ENCODE measurements around the gene LCORL. TPM values are rescaled to one million over a fixed set of nuclear protein-coding genes. Genes with fewer than 3 reads are reported as not detected.

The LCORL gene
- total RNA-seq, 2 experiments from 2014 or later, result 31.4 to 37.4 TPM

DNA sequence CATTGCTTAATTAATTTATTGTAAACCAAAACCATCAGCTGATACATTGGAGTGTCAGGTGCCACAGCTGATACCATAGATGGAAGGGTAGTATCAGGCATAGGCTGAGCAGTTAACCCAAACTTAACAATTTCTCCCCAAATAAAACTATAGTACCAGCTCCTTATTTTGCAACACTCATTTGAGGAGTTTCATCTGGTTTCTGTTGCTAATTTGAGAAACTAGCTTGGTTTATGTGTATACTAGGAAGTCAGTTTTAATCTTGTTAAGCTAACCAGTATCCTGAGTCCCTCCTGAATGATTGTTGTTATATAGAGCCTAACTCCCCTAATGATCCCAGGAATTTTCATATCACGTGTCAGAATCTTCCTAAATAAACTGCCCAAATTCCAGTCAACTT, 223.7 kb downstream of the LCORL start:
- no TSS peak for BruUV-seq (replicated peaks)
- Histone ChIP-seq H3K27ac (ENCODE audit: low read depth, low read length, poor library complexity, severe bottlenecking) (no peak overlapping the region), H3K4me1 (ENCODE audit: insufficient read depth, low read length, poor library complexity, severe bottlenecking) (no peaks in the 10 kb centered on the region), H3K9me2 (ENCODE audit: insufficient read depth, low read length) (no peaks in the 10 kb centered on the region), H2AFZ (ENCODE audit: low read length) (no peak overlapping the region), H3K4me2 (ENCODE audit: low read length) (no peak overlapping the region), H3K36me3 (ENCODE audit: insufficient read depth, low read length) (peaks cover 91% of the 10 kb centered on the region), H4K20me1 (ENCODE audit: insufficient read depth, low read length) (no peaks in the 10 kb centered on the region), H3K4me3 (ENCODE audit: low read depth, low read length, poor library complexity, severe bottlenecking) (no peak overlapping the region), H3K79me2 (ENCODE audit: insufficient read depth, low read depth, low read length) (peaks cover 27% of the 10 kb centered on the region; the same call in 1 of the 2 replicates), H3K9me3 (ENCODE audit: low read length) (no peaks in the 10 kb centered on the region; the same call in 1 of the 2 replicates)
- no peak for TF ChIP-seq EZH2phosphoT487 (IDR thresholded peaks at IDR 0.05; ENCODE audit: borderline replicate concordance, low read depth, low read length)
- TF ChIP-seq, protein P1, sequence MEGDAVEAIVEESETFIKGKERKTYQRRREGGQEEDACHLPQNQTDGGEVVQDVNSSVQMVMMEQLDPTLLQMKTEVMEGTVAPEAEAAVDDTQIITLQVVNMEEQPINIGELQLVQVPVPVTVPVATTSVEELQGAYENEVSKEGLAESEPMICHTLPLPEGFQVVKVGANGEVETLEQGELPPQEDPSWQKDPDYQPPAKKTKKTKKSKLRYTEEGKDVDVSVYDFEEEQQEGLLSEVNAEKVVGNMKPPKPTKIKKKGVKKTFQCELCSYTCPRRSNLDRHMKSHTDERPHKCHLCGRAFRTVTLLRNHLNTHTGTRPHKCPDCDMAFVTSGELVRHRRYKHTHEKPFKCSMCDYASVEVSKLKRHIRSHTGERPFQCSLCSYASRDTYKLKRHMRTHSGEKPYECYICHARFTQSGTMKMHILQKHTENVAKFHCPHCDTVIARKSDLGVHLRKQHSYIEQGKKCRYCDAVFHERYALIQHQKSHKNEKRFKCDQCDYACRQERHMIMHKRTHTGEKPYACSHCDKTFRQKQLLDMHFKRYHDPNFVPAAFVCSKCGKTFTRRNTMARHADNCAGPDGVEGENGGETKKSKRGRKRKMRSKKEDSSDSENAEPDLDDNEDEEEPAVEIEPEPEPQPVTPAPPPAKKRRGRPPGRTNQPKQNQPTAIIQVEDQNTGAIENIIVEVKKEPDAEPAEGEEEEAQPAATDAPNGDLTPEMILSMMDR (conservative IDR thresholded peaks at IDR 0.05; ENCODE audit: low read length), result no peak
- intact Hi-C loops (cut with micrococcal nuclease; ENCODE audit: unreplicated experiment), result no loop called here
- CTCF ChIA-PET (ENCODE audit: unreplicated experiment), result no interaction called here
- POLR2A ChIA-PET, result interaction anchor here (0.7 to 3.0 kb wide), 3 partner anchors 11 to 175 kb away, joined by 3 to 13 read pairs (median 5); partner anchors contain the start of gene DCAF16
- no peak for DNase-seq (ENCODE audit: low spot score)

DNA sequence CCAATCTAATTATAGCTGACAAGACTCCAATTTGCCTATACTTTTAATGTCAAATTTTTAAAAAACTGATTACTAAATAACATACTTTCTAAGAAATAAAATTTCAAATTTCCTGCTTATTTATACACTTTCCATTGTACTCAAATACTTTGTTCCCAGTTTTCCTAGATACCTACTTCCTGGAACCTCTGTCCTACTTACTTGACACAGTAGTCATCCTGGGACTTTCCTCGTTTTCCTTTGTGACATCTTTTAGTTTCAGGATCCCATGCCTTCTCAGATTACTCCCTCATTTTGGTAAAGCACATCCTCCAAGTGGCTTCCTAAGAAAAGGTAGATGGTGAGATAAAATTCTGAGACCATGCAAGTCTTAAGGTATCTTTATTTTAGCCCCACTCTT, 226.8 kb downstream of the LCORL start:
- Histone ChIP-seq H3K4me1 (ENCODE audit: insufficient read depth, low read length, poor library complexity, severe bottlenecking) (no peaks in the 10 kb centered on the region), H3K79me2 (ENCODE audit: insufficient read depth, low read depth, low read length) (peaks cover 5% of the 10 kb centered on the region; the same call in 1 of the 2 replicates), H3K9me2 (ENCODE audit: insufficient read depth, low read length) (no peaks in the 10 kb centered on the region), H3K36me3 (ENCODE audit: insufficient read depth, low read length) (peaks cover 81% of the 10 kb centered on the region), H2AFZ (ENCODE audit: low read length) (no peak overlapping the region), H4K20me1 (ENCODE audit: insufficient read depth, low read length) (no peaks in the 10 kb centered on the region), H3K9me3 (ENCODE audit: low read length) (no peaks in the 10 kb centered on the region; the same call in 1 of the 2 replicates), H3K4me3 (ENCODE audit: low read depth, low read length, poor library complexity, severe bottlenecking) (no peak overlapping the region), H3K4me2 (ENCODE audit: low read length) (no peak overlapping the region), H3K27ac (ENCODE audit: low read depth, low read length, poor library complexity, severe bottlenecking) (no peak overlapping the region)
- intact Hi-C loops (cut with micrococcal nuclease; ENCODE audit: unreplicated experiment), result no loop called here
- ChIA-PET POLR2A (interaction anchor here (2.1 kb wide), 1 partner anchor 10 kb away, joined by 10 read pairs; no protein-coding TSS in a partner anchor), CTCF (ENCODE audit: unreplicated experiment) (no interaction called here)
- no TSS peak for BruUV-seq (replicated peaks)
- DNase-seq (ENCODE audit: low spot score), result no peak
- TF ChIP-seq EZH2phosphoT487 (IDR thresholded peaks at IDR 0.05; ENCODE audit: borderline replicate concordance, low read depth, low read length), result no peak
- TF ChIP-seq, protein P1 (conservative IDR thresholded peaks at IDR 0.05; ENCODE audit: low read length), result no peak

Other genes with a start within 250 kb of the LCORL start
- gene FAM184B, start 240.1 kb downstream of the LCORL start, total RNA-seq (2014; rRNA removed; shearing (Covaris generic)), result not detected in 2 replicates
- not detected in 2 replicates for gene FAM184B, start 240.1 kb downstream of the LCORL start, total RNA-seq (2022)
- 88.7 and 88.8 TPM in 2 replicates for gene DCAF16, start 211.0 kb downstream of the LCORL start, total RNA-seq (2014; rRNA removed; shearing (Covaris generic))
- gene DCAF16, start 211.0 kb downstream of the LCORL start, total RNA-seq (2022), result 115 and 141 TPM in 2 replicates
- gene NCAPG, start 210.8 kb downstream of the LCORL start, total RNA-seq (2014; rRNA removed; shearing (Covaris generic)), result 57.5 and 68.6 TPM in 2 replicates
- gene NCAPG, start 210.8 kb downstream of the LCORL start, total RNA-seq (2022), result 89.8 and 95.4 TPM in 2 replicates

All from OCI-LY7 (cell line).